ENCODE results near the gene LRRC73. TPM values are rescaled to one million over a fixed set of nuclear protein-coding genes. Genes with fewer than 3 reads are reported as not detected.
A peak's percentile ranks its signal among the peaks of the same experiment; 100 is the strongest.

LRRC73 gene
- total and polyA plus RNA-seq, 9 of the 15 experiments (the other 6 are each of a cell fraction or from before 2014, with no cell fraction given): 0.07 to 0.55 (median 0.16) TPM; not detected in 3

- TF ChIP-seq, protein P1, sequence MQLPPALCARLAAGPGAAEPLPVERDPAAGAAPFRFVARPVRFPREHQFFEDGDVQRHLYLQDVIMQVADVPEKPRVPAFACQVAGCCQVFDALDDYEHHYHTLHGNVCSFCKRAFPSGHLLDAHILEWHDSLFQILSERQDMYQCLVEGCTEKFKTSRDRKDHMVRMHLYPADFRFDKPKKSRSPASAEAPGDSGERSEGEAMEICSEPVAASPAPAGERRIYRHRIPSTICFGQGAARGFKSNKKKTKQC (CRISPR knock-in tag; IDR thresholded peaks at IDR 0.05): peak; percentile 36; the same call in 1 of the 2 replicates
- TF ChIP-seq COPS2 (conservative IDR thresholded peaks at IDR 0.05): no peak
- TF ChIP-seq, protein P2, sequence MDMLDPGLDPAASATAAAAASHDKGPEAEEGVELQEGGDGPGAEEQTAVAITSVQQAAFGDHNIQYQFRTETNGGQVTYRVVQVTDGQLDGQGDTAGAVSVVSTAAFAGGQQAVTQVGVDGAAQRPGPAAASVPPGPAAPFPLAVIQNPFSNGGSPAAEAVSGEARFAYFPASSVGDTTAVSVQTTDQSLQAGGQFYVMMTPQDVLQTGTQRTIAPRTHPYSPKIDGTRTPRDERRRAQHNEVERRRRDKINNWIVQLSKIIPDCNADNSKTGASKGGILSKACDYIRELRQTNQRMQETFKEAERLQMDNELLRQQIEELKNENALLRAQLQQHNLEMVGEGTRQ (CRISPR knock-in tag; IDR thresholded peaks at IDR 0.05): 0 out of 2 replicates have a peak, but pooled peaks have one; percentile 2
- no peak for TF ChIP-seq CREBBP (IDR thresholded peaks at IDR 0.05; ENCODE audit: low read depth, low read length)
- no peak for TF ChIP-seq HNRNPL (IDR thresholded peaks at IDR 0.05; ENCODE audit: low read depth, low read length)
- no peak for TF ChIP-seq ZNF668 (CRISPR knock-in tag; IDR thresholded peaks at IDR 0.05)
- no peak for TF ChIP-seq MAFF (IDR thresholded peaks at IDR 0.05; ENCODE audit: low read length)
- TF ChIP-seq, protein P3, sequence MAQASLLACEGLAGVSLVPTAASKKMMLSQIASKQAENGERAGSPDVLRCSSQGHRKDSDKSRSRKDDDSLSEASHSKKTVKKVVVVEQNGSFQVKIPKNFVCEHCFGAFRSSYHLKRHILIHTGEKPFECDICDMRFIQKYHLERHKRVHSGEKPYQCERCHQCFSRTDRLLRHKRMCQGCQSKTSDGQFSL (CRISPR knock-in tag; IDR thresholded peaks at IDR 0.05): no peak
- TF ChIP-seq, protein P3 (tag; IDR thresholded peaks at IDR 0.05): no peak
- TF ChIP-seq ZNF197 (CRISPR knock-in tag; IDR thresholded peaks at IDR 0.05; ENCODE audit: low read depth): no peak
- TF ChIP-seq MYC (IDR thresholded peaks at IDR 0.05; ENCODE audit: low read depth, low read length): peak; percentile 51; the same call in 1 of the 2 replicates
- no peak for TF ChIP-seq MYC (CRISPR knock-in tag; IDR thresholded peaks at IDR 0.05; ENCODE audit: borderline replicate concordance, low read depth)
- TF ChIP-seq ARHGAP35 (IDR thresholded peaks at IDR 0.05; ENCODE audit: partially characterized antibody): no peak
- peak; percentile 58; the same call in 1 of the 2 replicates for TF ChIP-seq SAFB (IDR thresholded peaks at IDR 0.05; ENCODE audit: borderline replicate concordance, low read depth, low read length)
- TF ChIP-seq, protein P4, sequence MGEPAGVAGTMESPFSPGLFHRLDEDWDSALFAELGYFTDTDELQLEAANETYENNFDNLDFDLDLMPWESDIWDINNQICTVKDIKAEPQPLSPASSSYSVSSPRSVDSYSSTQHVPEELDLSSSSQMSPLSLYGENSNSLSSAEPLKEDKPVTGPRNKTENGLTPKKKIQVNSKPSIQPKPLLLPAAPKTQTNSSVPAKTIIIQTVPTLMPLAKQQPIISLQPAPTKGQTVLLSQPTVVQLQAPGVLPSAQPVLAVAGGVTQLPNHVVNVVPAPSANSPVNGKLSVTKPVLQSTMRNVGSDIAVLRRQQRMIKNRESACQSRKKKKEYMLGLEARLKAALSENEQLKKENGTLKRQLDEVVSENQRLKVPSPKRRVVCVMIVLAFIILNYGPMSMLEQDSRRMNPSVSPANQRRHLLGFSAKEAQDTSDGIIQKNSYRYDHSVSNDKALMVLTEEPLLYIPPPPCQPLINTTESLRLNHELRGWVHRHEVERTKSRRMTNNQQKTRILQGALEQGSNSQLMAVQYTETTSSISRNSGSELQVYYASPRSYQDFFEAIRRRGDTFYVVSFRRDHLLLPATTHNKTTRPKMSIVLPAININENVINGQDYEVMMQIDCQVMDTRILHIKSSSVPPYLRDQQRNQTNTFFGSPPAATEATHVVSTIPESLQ (CRISPR knock-in tag; IDR thresholded peaks at IDR 0.05): no peak
- no peak for TF ChIP-seq ARNT (IDR thresholded peaks at IDR 0.05)
- peak in 1 of 2 experiments; percentile 74; a peak in 1 of 4 replicates for TF ChIP-seq MAZ (CRISPR knock-in tag; conservative IDR thresholded peaks at IDR 0.05 in 1 of 2, IDR thresholded peaks at IDR 0.05 in 1 of 2)
- TF ChIP-seq NR2C1 (IDR thresholded peaks at IDR 0.05): no peak
- no peak for TF ChIP-seq NR2C1 (tag; IDR thresholded peaks at IDR 0.05)
- no peak for TF ChIP-seq RAD21 (CRISPR knock-in tag; conservative IDR thresholded peaks at IDR 0.05 in 1 of 2, IDR thresholded peaks at IDR 0.05 in 1 of 2)
- no peak for TF ChIP-seq LARP7 (IDR thresholded peaks at IDR 0.05)
Observed at GRCh38 chr6:43477235-43478007, 32.7 kb downstream of the LRRC73 start, which contains the start of gene TJAP1 (continued).

All from K562 (cell line).